SU-DHL-6 (cell line): ENCODE data around the gene APBB2.

ENCODE experiments used
- EZH2phosphoT487 ChIP-seq: fragments of 200-600 bp; sonication (generic), shearing (Covaris generic); conservative IDR thresholded peaks from 2 replicates; pipeline ENCODE4 v1.6.1; 2018; ENCODE audit warnings: mild to moderate bottlenecking, antibody characterized with exemption, low read length, moderate library complexity, mixed read lengths
- TF ChIP-seq, protein P1 (sequence below): fragments of 200-600 bp; sonication (generic); IDR thresholded peaks from one replicate; pipeline ENCODE4 v1.5.1; 2017; ENCODE audit warnings: antibody characterized with exemption, mild to moderate bottlenecking, low read length, moderate library complexity; ENCODE audit not compliant: insufficient read depth, poor library complexity, severe bottlenecking

DNA sequence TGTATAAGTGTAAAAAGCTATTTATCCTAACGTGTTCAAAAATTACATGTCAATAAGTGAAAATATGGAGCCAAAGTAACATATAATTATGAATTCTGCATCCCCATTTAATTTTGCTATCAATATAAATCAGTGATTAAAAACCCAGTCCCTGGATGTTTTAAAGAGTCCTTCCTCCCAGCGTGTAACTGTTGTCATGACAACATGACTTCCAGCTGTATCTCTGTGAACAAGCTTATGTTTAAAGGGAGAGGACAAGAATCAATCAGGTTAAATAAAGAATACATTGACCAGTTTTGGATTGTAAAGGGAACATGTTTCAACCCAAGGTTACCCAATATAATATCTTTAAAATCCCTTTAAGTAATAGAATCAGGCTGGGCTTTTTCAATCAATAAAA lies 244.8 kb downstream of the APBB2 start:
- TF ChIP-seq, protein P1, sequence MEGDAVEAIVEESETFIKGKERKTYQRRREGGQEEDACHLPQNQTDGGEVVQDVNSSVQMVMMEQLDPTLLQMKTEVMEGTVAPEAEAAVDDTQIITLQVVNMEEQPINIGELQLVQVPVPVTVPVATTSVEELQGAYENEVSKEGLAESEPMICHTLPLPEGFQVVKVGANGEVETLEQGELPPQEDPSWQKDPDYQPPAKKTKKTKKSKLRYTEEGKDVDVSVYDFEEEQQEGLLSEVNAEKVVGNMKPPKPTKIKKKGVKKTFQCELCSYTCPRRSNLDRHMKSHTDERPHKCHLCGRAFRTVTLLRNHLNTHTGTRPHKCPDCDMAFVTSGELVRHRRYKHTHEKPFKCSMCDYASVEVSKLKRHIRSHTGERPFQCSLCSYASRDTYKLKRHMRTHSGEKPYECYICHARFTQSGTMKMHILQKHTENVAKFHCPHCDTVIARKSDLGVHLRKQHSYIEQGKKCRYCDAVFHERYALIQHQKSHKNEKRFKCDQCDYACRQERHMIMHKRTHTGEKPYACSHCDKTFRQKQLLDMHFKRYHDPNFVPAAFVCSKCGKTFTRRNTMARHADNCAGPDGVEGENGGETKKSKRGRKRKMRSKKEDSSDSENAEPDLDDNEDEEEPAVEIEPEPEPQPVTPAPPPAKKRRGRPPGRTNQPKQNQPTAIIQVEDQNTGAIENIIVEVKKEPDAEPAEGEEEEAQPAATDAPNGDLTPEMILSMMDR: no peak
- no peak for TF ChIP-seq EZH2phosphoT487
